WTC11 (cell line): ENCODE results near the gene MICAL2. TPM values are rescaled to one million over a fixed set of nuclear protein-coding genes. Genes with fewer than 3 reads are reported as not detected.

Source experiments
- ATAC-seq: fragments of 200-7000 bp; cut with Tn5 transposase; 2 replicates; pipeline ENCODE4 v1.10.0; 2021; ENCODE audit warnings: mild to moderate bottlenecking, moderate library complexity
- CTCF ChIA-PET: fragments of 300-600 bp; sonication (Branson Sonifier 250); formaldehyde crosslinking; loops from one replicate; lab custom pipeline; 2021; ENCODE audit warnings: antibody characterized with exemption; lab: Charles Lee
- POLR2A ChIA-PET: fragments of 350-600 bp; sonication (Branson Sonifier 250); formaldehyde crosslinking; loops from one replicate; lab custom pipeline; 2021; ENCODE audit warnings: antibody characterized with exemption; lab: Charles Lee
- DNase-seq: peaks from one replicate; pipeline ENCODE4 v3.0.0; 2021; ENCODE audit warnings: low spot score
- H3K27ac Mint-ChIP-seq: 2 replicates; pipeline ENCODE4 v1.8.0; 2021; ENCODE audit warnings: mixed read lengths
- H3K27me3 Mint-ChIP-seq: 2 replicates; pipeline ENCODE4 v1.8.0; 2021; ENCODE audit warnings: low read depth, mild to moderate bottlenecking, moderate library complexity, mixed read lengths
- H3K36me3 Mint-ChIP-seq: 2 replicates; pipeline ENCODE4 v1.8.0; 2021; ENCODE audit warnings: mixed read lengths
- H3K4me1 Mint-ChIP-seq: 2 replicates; pipeline ENCODE4 v1.8.0; 2022; ENCODE audit warnings: mixed read lengths
- H3K4me3 Mint-ChIP-seq: 2 replicates; pipeline ENCODE4 v1.8.0; 2021; ENCODE audit warnings: mild to moderate bottlenecking, moderate library complexity, mixed read lengths
- H3K9me3 Mint-ChIP-seq: 2 replicates; pipeline ENCODE4 v1.8.0; 2021; ENCODE audit warnings: mixed read lengths
- CREB1 ChIP-seq: sonication (generic); formaldehyde crosslinking; IDR thresholded peaks from 2 replicates; pipeline ENCODE4 v1.8.0; 2023; ENCODE audit warnings: mild to moderate bottlenecking, missing genetic modification reagents
- ETV6 ChIP-seq: sonication (generic); formaldehyde crosslinking; IDR thresholded peaks from 2 replicates; pipeline ENCODE4 v1.8.1; 2022; ENCODE audit warnings: mild to moderate bottlenecking, missing genetic modification reagents
- FOXP1 ChIP-seq: sonication (generic); formaldehyde crosslinking; IDR thresholded peaks from 2 replicates; pipeline ENCODE4 v1.8.0; 2022; ENCODE audit warnings: missing genetic modification reagents, mild to moderate bottlenecking, moderate library complexity, borderline replicate concordance
- JUN ChIP-seq: sonication (generic); formaldehyde crosslinking; IDR thresholded peaks from 2 replicates; pipeline ENCODE4 v1.8.0; 2023; ENCODE audit warnings: mild to moderate bottlenecking, missing genetic modification reagents
- MXD4 ChIP-seq: fragments of 250-450 bp; sonication (Bioruptor Pico); IDR thresholded peaks from 2 replicates; pipeline ENCODE4 v1.8.0; 2021; ENCODE audit warnings: mild to moderate bottlenecking, moderate library complexity, borderline replicate concordance
- MYBL2 ChIP-seq: sonication (generic); formaldehyde crosslinking; IDR thresholded peaks from 2 replicates; pipeline ENCODE4 v1.8.1; 2023; ENCODE audit warnings: mild to moderate bottlenecking, moderate library complexity, missing genetic modification reagents
- NFYB ChIP-seq: sonication (generic); formaldehyde crosslinking; conservative IDR thresholded peaks from 2 replicates; pipeline ENCODE4 v1.8.0; 2022; ENCODE audit warnings: low read depth, missing genetic modification reagents
- NR3C1 ChIP-seq: sonication (generic); formaldehyde crosslinking; conservative IDR thresholded peaks from 2 replicates; pipeline ENCODE4 v1.8.1; 2023; ENCODE audit warnings: low read depth, mild to moderate bottlenecking, missing genetic modification reagents
- PRRX2 ChIP-seq: fragments of 250-450 bp; sonication (Bioruptor Pico); IDR thresholded peaks from 2 replicates; pipeline ENCODE4 v1.8.0; 2021; ENCODE audit warnings: mild to moderate bottlenecking
- SMAD4 ChIP-seq: sonication (generic); formaldehyde crosslinking; IDR thresholded peaks from 2 replicates; pipeline ENCODE4 v1.8.0; 2022; ENCODE audit warnings: mild to moderate bottlenecking, missing genetic modification reagents
- ZNF138 ChIP-seq: sonication (generic); formaldehyde crosslinking; conservative IDR thresholded peaks from 2 replicates; pipeline ENCODE4 v1.8.1; 2022; ENCODE audit warnings: mild to moderate bottlenecking, moderate library complexity, missing genetic modification reagents
- total RNA-seq: library from RNA; stranded (reverse); gene quantifications from 3 replicates; pipeline ENCODE4 v1.2.3, GENCODE V29; 2021
- TF ChIP-seq, protein P1 (sequence below): sonication (generic); formaldehyde crosslinking; conservative IDR thresholded peaks from 2 replicates; pipeline ENCODE4 v1.8.1; 2023; ENCODE audit warnings: mild to moderate bottlenecking, low read depth, missing genetic modification reagents, moderate library complexity
- TF ChIP-seq, protein P2 (sequence below): sonication (generic); formaldehyde crosslinking; IDR thresholded peaks from 2 replicates; pipeline ENCODE4 v1.8.1; 2023; ENCODE audit warnings: mild to moderate bottlenecking, missing genetic modification reagents, moderate library complexity
- TF ChIP-seq, protein P3 (sequence below): sonication (generic); formaldehyde crosslinking; IDR thresholded peaks from 2 replicates; pipeline ENCODE4 v1.8.0; 2022; ENCODE audit warnings: mild to moderate bottlenecking, missing genetic modification reagents
- TF ChIP-seq, protein P4 (sequence below): sonication (generic); formaldehyde crosslinking; IDR thresholded peaks from 2 replicates; pipeline ENCODE4 v1.8.1; 2023; ENCODE audit warnings: mild to moderate bottlenecking, missing genetic modification reagents, borderline replicate concordance

MICAL2 gene
- total RNA-seq, 1 experiment from 2014 or later, result 3.1 TPM

DNA sequence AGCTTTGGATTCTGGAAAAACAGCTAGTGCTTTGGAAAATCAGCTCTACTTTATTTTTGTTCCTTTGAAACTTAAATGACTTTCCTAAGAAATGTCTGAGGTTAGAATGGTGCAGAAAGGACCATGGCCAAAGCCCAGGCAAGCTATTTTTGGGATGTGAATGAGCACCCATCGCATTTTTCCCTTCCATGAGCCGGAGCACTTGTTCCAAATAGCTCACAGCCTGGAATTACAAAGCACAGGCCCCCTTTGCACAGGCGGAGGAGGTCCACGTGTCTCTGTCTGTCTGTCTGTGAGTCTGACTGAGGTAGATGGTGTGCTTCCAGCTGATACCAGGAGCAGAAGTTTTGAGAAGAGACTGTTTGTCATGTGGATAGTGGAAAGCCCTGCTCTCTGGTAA is 50.7 kb downstream of the MICAL2 start:
- DNase-seq (no peak), ATAC-seq (no peak)
- Mint-ChIP-seq H3K36me3 (no peaks in the 10 kb centered on the region), H3K4me1 (no peaks in the 10 kb centered on the region), H3K4me3 (no peak overlapping the region), H3K9me3 (no peaks in the 10 kb centered on the region), H3K27ac (no peak overlapping the region), H3K27me3 (no peaks in the 10 kb centered on the region)
- no peak for TF ChIP-seq FOXP1 (CRISPR knock-in tag)
- no peak for TF ChIP-seq SMAD4 (CRISPR knock-in tag)
- TF ChIP-seq, protein P1, sequence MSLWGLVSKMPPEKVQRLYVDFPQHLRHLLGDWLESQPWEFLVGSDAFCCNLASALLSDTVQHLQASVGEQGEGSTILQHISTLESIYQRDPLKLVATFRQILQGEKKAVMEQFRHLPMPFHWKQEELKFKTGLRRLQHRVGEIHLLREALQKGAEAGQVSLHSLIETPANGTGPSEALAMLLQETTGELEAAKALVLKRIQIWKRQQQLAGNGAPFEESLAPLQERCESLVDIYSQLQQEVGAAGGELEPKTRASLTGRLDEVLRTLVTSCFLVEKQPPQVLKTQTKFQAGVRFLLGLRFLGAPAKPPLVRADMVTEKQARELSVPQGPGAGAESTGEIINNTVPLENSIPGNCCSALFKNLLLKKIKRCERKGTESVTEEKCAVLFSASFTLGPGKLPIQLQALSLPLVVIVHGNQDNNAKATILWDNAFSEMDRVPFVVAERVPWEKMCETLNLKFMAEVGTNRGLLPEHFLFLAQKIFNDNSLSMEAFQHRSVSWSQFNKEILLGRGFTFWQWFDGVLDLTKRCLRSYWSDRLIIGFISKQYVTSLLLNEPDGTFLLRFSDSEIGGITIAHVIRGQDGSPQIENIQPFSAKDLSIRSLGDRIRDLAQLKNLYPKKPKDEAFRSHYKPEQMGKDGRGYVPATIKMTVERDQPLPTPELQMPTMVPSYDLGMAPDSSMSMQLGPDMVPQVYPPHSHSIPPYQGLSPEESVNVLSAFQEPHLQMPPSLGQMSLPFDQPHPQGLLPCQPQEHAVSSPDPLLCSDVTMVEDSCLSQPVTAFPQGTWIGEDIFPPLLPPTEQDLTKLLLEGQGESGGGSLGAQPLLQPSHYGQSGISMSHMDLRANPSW (CRISPR knock-in tag), result no peak
- no peak for TF ChIP-seq ZNF138
- ChIA-PET POLR2A (no interaction called here), CTCF (interaction anchor here (0.9 to 1.3 kb wide), 3 partner anchors 54 to 128 kb away, joined by 3 read pairs; no protein-coding TSS in a partner anchor)

DNA sequence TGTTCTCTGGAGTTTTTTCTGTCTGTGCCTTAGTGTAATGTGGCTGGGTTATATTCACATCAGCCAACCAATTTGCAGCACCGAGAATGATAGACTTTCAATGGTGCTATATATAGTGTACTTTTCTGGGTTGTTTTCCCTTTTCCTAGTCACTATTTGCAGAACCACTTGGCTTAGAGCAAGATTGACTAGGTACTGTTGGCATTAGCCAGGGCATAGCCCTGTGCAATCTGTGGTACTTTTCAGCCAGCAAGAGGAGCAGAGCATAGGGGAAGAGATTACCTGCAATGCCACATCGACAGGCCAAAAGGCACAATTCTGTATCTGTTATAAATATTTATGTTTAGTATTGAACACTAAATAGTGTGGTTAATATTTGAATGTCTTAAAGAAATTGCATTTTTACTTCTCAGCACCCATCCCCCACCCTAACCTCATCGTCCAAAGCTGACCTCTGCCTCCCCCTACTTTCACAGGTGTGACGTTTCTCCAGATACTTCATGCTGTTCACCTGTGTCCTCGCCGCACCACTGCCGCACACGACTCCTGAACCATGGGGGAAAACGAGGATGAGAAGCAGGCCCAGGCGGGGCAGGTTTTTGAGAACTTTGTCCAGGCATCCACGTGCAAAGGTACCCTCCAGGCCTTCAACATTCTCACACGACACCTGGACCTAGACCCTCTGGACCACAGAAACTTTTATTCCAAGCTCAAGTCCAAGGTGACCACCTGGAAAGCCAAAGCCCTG is 51.4 kb downstream of the MICAL2 start:
- no peak overlapping the region for H3K4me3 Mint-ChIP-seq
- TF ChIP-seq, protein P2, sequence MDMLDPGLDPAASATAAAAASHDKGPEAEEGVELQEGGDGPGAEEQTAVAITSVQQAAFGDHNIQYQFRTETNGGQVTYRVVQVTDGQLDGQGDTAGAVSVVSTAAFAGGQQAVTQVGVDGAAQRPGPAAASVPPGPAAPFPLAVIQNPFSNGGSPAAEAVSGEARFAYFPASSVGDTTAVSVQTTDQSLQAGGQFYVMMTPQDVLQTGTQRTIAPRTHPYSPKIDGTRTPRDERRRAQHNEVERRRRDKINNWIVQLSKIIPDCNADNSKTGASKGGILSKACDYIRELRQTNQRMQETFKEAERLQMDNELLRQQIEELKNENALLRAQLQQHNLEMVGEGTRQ (CRISPR knock-in tag), result no peak
- TF ChIP-seq MYBL2 (no peak), ZNF138 (no peak), JUN (CRISPR knock-in tag) (no peak), MXD4 (no peak), NR3C1 (CRISPR knock-in tag) (no peak), CREB1 (CRISPR knock-in tag) (no peak), NFYB (no peak), PRRX2 (CRISPR knock-in tag) (no peak)
- TF ChIP-seq, protein P1 (CRISPR knock-in tag), result no peak
- H3K36me3 Mint-ChIP-seq, result no peaks in the 10 kb centered on the region
- ChIA-PET CTCF (interaction anchor here (1.2 to 1.3 kb wide), 2 partner anchors 53 to 120 kb away, joined by 3 read pairs; no protein-coding TSS in a partner anchor), POLR2A (no interaction called here)
- no peaks in the 10 kb centered on the region for H3K4me1 Mint-ChIP-seq
- DNase-seq, result no peak
- no peak overlapping the region for H3K27ac Mint-ChIP-seq
- ATAC-seq, result no peak
- H3K9me3 Mint-ChIP-seq, result no peaks in the 10 kb centered on the region
- no peaks in the 10 kb centered on the region for H3K27me3 Mint-ChIP-seq

DNA sequence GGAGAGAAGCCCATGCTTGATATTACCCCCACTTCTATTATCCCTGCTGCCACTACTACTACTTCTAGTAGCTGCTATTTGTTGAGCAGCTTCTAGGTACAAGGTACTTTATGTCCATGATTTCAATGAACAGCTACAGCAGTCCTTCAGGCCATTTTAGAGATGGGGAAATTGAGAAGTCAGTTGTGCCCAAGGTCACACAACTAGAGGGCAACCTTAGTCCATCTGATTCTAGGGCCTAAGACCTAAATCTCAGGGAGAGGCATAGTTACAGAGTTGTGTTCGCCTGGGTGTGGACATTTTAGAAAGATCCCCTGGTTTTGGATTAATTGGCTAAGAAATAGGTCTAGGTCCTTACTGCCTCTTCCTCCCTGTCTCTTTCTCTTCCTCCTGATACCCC is 52.3 kb downstream of the MICAL2 start:
- ChIA-PET CTCF (no interaction called here), POLR2A (no interaction called here)

More for the DNA sequence above, 52.3 kb downstream of the MICAL2 start:
- no peak overlapping the region for H3K4me3 Mint-ChIP-seq
- H3K4me1 Mint-ChIP-seq, result no peaks in the 10 kb centered on the region
- TF ChIP-seq ETV6 (CRISPR knock-in tag), result no peak
- TF ChIP-seq, protein P3, sequence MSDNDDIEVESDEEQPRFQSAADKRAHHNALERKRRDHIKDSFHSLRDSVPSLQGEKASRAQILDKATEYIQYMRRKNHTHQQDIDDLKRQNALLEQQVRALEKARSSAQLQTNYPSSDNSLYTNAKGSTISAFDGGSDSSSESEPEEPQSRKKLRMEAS (CRISPR knock-in tag), result no peak
- TF ChIP-seq, protein P4, sequence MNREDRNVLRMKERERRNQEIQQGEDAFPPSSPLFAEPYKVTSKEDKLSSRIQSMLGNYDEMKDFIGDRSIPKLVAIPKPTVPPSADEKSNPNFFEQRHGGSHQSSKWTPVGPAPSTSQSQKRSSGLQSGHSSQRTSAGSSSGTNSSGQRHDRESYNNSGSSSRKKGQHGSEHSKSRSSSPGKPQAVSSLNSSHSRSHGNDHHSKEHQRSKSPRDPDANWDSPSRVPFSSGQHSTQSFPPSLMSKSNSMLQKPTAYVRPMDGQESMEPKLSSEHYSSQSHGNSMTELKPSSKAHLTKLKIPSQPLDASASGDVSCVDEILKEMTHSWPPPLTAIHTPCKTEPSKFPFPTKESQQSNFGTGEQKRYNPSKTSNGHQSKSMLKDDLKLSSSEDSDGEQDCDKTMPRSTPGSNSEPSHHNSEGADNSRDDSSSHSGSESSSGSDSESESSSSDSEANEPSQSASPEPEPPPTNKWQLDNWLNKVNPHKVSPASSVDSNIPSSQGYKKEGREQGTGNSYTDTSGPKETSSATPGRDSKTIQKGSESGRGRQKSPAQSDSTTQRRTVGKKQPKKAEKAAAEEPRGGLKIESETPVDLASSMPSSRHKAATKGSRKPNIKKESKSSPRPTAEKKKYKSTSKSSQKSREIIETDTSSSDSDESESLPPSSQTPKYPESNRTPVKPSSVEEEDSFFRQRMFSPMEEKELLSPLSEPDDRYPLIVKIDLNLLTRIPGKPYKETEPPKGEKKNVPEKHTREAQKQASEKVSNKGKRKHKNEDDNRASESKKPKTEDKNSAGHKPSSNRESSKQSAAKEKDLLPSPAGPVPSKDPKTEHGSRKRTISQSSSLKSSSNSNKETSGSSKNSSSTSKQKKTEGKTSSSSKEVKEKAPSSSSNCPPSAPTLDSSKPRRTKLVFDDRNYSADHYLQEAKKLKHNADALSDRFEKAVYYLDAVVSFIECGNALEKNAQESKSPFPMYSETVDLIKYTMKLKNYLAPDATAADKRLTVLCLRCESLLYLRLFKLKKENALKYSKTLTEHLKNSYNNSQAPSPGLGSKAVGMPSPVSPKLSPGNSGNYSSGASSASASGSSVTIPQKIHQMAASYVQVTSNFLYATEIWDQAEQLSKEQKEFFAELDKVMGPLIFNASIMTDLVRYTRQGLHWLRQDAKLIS (CRISPR knock-in tag), result no peak
- H3K36me3 Mint-ChIP-seq, result no peaks in the 10 kb centered on the region
- ATAC-seq (no peak), DNase-seq (no peak)
- no peaks in the 10 kb centered on the region for H3K27me3 Mint-ChIP-seq
- H3K9me3 Mint-ChIP-seq, result no peaks in the 10 kb centered on the region
- H3K27ac Mint-ChIP-seq, result no peak overlapping the region
